HEK293 (cell line): ENCODE data around the gene GNB2.

Experiments
- CTCF ChIA-PET: fragments of 350-600 bp; formaldehyde crosslinking; extraction: SDS; loops from one replicate; lab custom pipeline; 2021; ENCODE audit warnings: antibody characterized with exemption; lab: Yijun Ruan, JAX
- POLR2A ChIA-PET: fragments of 300-600 bp; formaldehyde crosslinking; extraction: SDS; loops from one replicate; lab custom pipeline; 2020; ENCODE audit warnings: antibody characterized with exemption, inconsistent platforms; lab: Yijun Ruan, JAX
- H3K27ac ChIP-seq: fragments of 200-500 bp; sonication (Bioruptor generic); 2 replicates; pipeline ENCODE4 v1.5.1; 2014; ENCODE audit warnings: low read depth, low read length, control low read depth, inconsistent platforms; ENCODE audit errors: extremely low read depth
- H3K36me3 ChIP-seq, 2 experiments: fragments of 200-500 bp in 1 of 2; sonication (Bioruptor generic) in 1 of 2; 1 replicate in 1 of 2; 2 replicates in 1 of 2; pipeline ENCODE4 v1.5.1; 2014 to 2017; ENCODE audit warnings: inconsistent platforms in 2 of 2, low read length in 2 of 2; ENCODE audit not compliant: control insufficient read depth in 2 of 2, insufficient read depth in 1 of 2
- H3K4me1 ChIP-seq: fragments of 200-500 bp; sonication (Bioruptor generic); 2 replicates; pipeline ENCODE4 v1.5.1; 2014; ENCODE audit warnings: mild to moderate bottlenecking, low read length, inconsistent platforms; ENCODE audit not compliant: control insufficient read depth, insufficient read depth
- H3K4me3 ChIP-seq: 2 replicates; pipeline ENCODE4 v1.5.1; 2011; ENCODE audit warnings: low read depth, mild to moderate bottlenecking, control low read depth, low read length, moderate library complexity
- H3K9me3 ChIP-seq: fragments of 200-500 bp; sonication (Bioruptor generic); 2 replicates; pipeline ENCODE4 v1.5.1; 2014; ENCODE audit warnings: low read depth, low read length, inconsistent platforms; ENCODE audit not compliant: control insufficient read depth, insufficient read depth
- BCL11B ChIP-seq: fragments of 450-650 bp; formaldehyde crosslinking; IDR thresholded peaks from 2 replicates; pipeline ENCODE4 v1.5.1; 2016; ENCODE audit warnings: low read depth, missing biosample characterization, missing genetic modification characterization
- OSR2 ChIP-seq: fragments of 450-650 bp; formaldehyde crosslinking; IDR thresholded peaks from 2 replicates; pipeline ENCODE4 v1.5.1; 2016; ENCODE audit warnings: missing biosample characterization, missing genetic modification characterization
- PRDM10 ChIP-seq: fragments of 450-650 bp; formaldehyde crosslinking; IDR thresholded peaks from 2 replicates; pipeline ENCODE4 v1.5.1; 2016; ENCODE audit warnings: missing biosample characterization, missing genetic modification characterization
- REST ChIP-seq: fragments of 450-650 bp; formaldehyde crosslinking; IDR thresholded peaks from 2 replicates; pipeline ENCODE4 v1.5.1; 2016; ENCODE audit warnings: missing biosample characterization, missing genetic modification characterization
- WT1 ChIP-seq: fragments of 450-650 bp; formaldehyde crosslinking; IDR thresholded peaks from 2 replicates; pipeline ENCODE4 v1.5.1; 2016; ENCODE audit warnings: missing biosample characterization, missing genetic modification characterization
- ZFHX2 ChIP-seq: fragments of 450-650 bp; formaldehyde crosslinking; conservative IDR thresholded peaks from 2 replicates; pipeline ENCODE4 v1.5.1; 2016; ENCODE audit warnings: missing biosample characterization, missing genetic modification characterization
- ZNF10 ChIP-seq: fragments of 450-650 bp; formaldehyde crosslinking; IDR thresholded peaks from 2 replicates; pipeline ENCODE4 v1.5.1; 2017; ENCODE audit warnings: missing biosample characterization, missing genetic modification characterization
- ZNF132 ChIP-seq: fragments of 450-650 bp; formaldehyde crosslinking; IDR thresholded peaks from 2 replicates; pipeline ENCODE4 v1.5.1; 2017; ENCODE audit warnings: missing biosample characterization, missing genetic modification characterization, borderline replicate concordance
- ZNF16 ChIP-seq: fragments of 450-650 bp; formaldehyde crosslinking; IDR thresholded peaks from 2 replicates; pipeline ENCODE4 v1.5.1; 2016; ENCODE audit warnings: low read depth, missing biosample characterization, missing genetic modification characterization
- ZNF19 ChIP-seq: fragments of 450-650 bp; formaldehyde crosslinking; IDR thresholded peaks from 2 replicates; pipeline ENCODE4; 2016; ENCODE audit warnings: missing biosample characterization, missing genetic modification characterization, low read depth
- ZNF221 ChIP-seq: fragments of 450-650 bp; formaldehyde crosslinking; IDR thresholded peaks from 2 replicates; pipeline ENCODE4 v1.5.1; 2017; ENCODE audit warnings: missing biosample characterization, missing genetic modification characterization, borderline replicate concordance
- ZNF239 ChIP-seq: fragments of 450-650 bp; formaldehyde crosslinking; IDR thresholded peaks from 2 replicates; pipeline ENCODE4 v1.5.1; 2016; ENCODE audit warnings: missing biosample characterization, missing genetic modification characterization
- ZNF324 ChIP-seq: fragments of 450-650 bp; formaldehyde crosslinking; IDR thresholded peaks from 2 replicates; pipeline ENCODE4 v1.5.1; 2016; ENCODE audit warnings: missing biosample characterization, missing genetic modification characterization
- ZNF341 ChIP-seq: fragments of 450-650 bp; formaldehyde crosslinking; IDR thresholded peaks from 2 replicates; pipeline ENCODE4; 2016; ENCODE audit warnings: low read depth, missing biosample characterization, missing genetic modification characterization
- ZNF362 ChIP-seq: fragments of 450-650 bp; formaldehyde crosslinking; IDR thresholded peaks from 2 replicates; pipeline ENCODE4 v1.5.1; 2016; ENCODE audit warnings: missing biosample characterization, missing genetic modification characterization
- ZNF391 ChIP-seq: fragments of 450-650 bp; formaldehyde crosslinking; IDR thresholded peaks from 2 replicates; pipeline ENCODE4 v1.5.1; 2016; ENCODE audit warnings: low read depth, missing biosample characterization, missing genetic modification characterization, borderline replicate concordance
- ZNF416 ChIP-seq: fragments of 450-650 bp; formaldehyde crosslinking; IDR thresholded peaks from 2 replicates; pipeline ENCODE4 v1.5.1; 2016; ENCODE audit warnings: missing biosample characterization, missing genetic modification characterization
- ZNF426 ChIP-seq: fragments of 450-650 bp; formaldehyde crosslinking; IDR thresholded peaks from 2 replicates; pipeline ENCODE4 v1.5.1; 2017; ENCODE audit warnings: missing biosample characterization, missing genetic modification characterization, mild to moderate bottlenecking, inconsistent platforms, moderate library complexity
- ZNF433 ChIP-seq: fragments of 450-650 bp; formaldehyde crosslinking; IDR thresholded peaks from 2 replicates; pipeline ENCODE4 v1.5.1; 2016; ENCODE audit warnings: missing biosample characterization, missing genetic modification characterization, low read depth
- ZNF549 ChIP-seq: fragments of 450-650 bp; IDR thresholded peaks from 2 replicates; pipeline ENCODE4 v1.5.1; 2018; ENCODE audit warnings: missing biosample characterization, missing genetic modification characterization, mild to moderate bottlenecking, inconsistent platforms, moderate library complexity
- ZNF561 ChIP-seq: fragments of 450-650 bp; IDR thresholded peaks from 2 replicates; pipeline ENCODE4 v1.5.1; 2018; ENCODE audit warnings: missing biosample characterization, missing genetic modification characterization, borderline replicate concordance
- ZNF654 ChIP-seq: fragments of 450-650 bp; formaldehyde crosslinking; IDR thresholded peaks from 2 replicates; pipeline ENCODE4 v1.5.1; 2016; ENCODE audit warnings: low read depth, missing biosample characterization, missing genetic modification characterization
- ZNF658 ChIP-seq: fragments of 450-650 bp; formaldehyde crosslinking; IDR thresholded peaks from 2 replicates; pipeline ENCODE4; 2016; ENCODE audit warnings: missing biosample characterization, missing genetic modification characterization
- ZNF830 ChIP-seq: fragments of 450-650 bp; IDR thresholded peaks from 2 replicates; pipeline ENCODE4 v1.5.0; 2018; ENCODE audit warnings: missing biosample characterization, missing genetic modification characterization, low read depth, mild to moderate bottlenecking, moderate library complexity
- ZSCAN23 ChIP-seq: fragments of 450-650 bp; formaldehyde crosslinking; IDR thresholded peaks from 2 replicates; pipeline ENCODE4 v1.5.1; 2016; ENCODE audit warnings: missing biosample characterization, missing genetic modification characterization
- ZSCAN30 ChIP-seq: fragments of 450-650 bp; IDR thresholded peaks from 2 replicates; pipeline ENCODE4 v1.5.1; 2018; ENCODE audit warnings: missing biosample characterization, mild to moderate bottlenecking, missing genetic modification characterization, moderate library complexity

The GNB2 gene

GRCh38 chr7:100676501-100677306 lies 3.2 kb downstream of the GNB2 start (continued):
- TF ChIP-seq ZNF426 (tag by site-specific recombination) (no peak), ZNF362 (tag by site-specific recombination) (no peak), ZNF549 (no peak), ZNF239 (no peak), ZNF654 (tag by site-specific recombination) (no peak), ZNF19 (tag by site-specific recombination) (no peak), ZNF658 (tag by site-specific recombination) (no peak), OSR2 (no peak), ZNF416 (no peak), WT1 (tag by site-specific recombination) (no peak), BCL11B (tag by site-specific recombination) (no peak), ZNF16 (tag by site-specific recombination) (no peak), ZNF221 (tag by site-specific recombination) (no peak), ZFHX2 (tag by site-specific recombination) (peak; percentile 51), ZNF132 (no peak), ZNF830 (tag by site-specific recombination) (no peak)

GRCh38 chr7:100677308-100678267 lies 4.0 kb downstream of the GNB2 start:
- Histone ChIP-seq H3K4me1 (peaks cover 6% of the 10 kb centered on the region; the same call in 1 of the 2 replicates), H3K4me3 (no peak overlapping the region), H3K9me3 (no peaks in the 10 kb centered on the region), H3K36me3 (peaks cover 0 to 56% of the 10 kb centered on the region in 2 experiments; a peak in 2 of 3 replicates), H3K27ac (peak overlapping the region; percentile 48; the same call in 1 of the 2 replicates)
- ChIA-PET POLR2A (interaction anchor here (0.6 to 3.8 kb wide), 7 partner anchors 15 to 214 kb away, joined by 3 to 26 read pairs (median 3); partner anchors contain the start of genes FBXO24, LRCH4, MOSPD3 and POP7), CTCF (interaction anchor here (0.6 to 8.4 kb wide), 6 partner anchors 14 to 273 kb away, joined by 3 to 77 read pairs (median 4); partner anchors contain the start of gene POP7)
- TF ChIP-seq ZNF221 (tag by site-specific recombination) (no peak), ZNF433 (tag by site-specific recombination) (no peak), ZNF324 (no peak), ZNF426 (tag by site-specific recombination) (no peak), ZNF561 (tag by site-specific recombination) (no peak), ZSCAN23 (tag by site-specific recombination) (no peak), REST (tag by site-specific recombination) (peak; percentile 83), ZNF341 (tag by site-specific recombination) (no peak), ZNF391 (tag by site-specific recombination) (no peak), PRDM10 (peak; percentile 16; the same call in 1 of the 2 replicates), ZSCAN30 (tag by site-specific recombination) (no peak), ZNF10 (tag by site-specific recombination) (no peak)
